HepG2 (cell line): ENCODE measurements around the gene POLR1H. TPM values are rescaled to one million over a fixed set of nuclear protein-coding genes. Genes with fewer than 3 reads are reported as not detected.
A peak's percentile ranks its signal among the peaks of the same experiment; 100 is the strongest.

Experiments
- BORCS8-MEF2B ChIP-seq: sonication (generic); formaldehyde crosslinking; IDR thresholded peaks from 2 replicates; pipeline ENCODE4 v1.8.0; 2022; ENCODE audit warnings: mild to moderate bottlenecking, missing genetic modification reagents
- CEBPZ ChIP-seq: IDR thresholded peaks from 2 replicates; pipeline ENCODE4 v1.6.1; 2012; ENCODE audit warnings: low read length, improper control_type of control experiment
- FUBP1 ChIP-seq: sonication (generic); formaldehyde crosslinking; IDR thresholded peaks from 2 replicates; pipeline ENCODE4 v1.5.1; 2020; ENCODE audit warnings: missing genetic modification reagents, mild to moderate bottlenecking, borderline replicate concordance
- HNF4G ChIP-seq, 2 experiments: sonication (generic) in 1 of 2; formaldehyde crosslinking in 1 of 2; IDR thresholded peaks; 2 replicates each; pipeline versions ENCODE4 v1.4.0 to v1.6.1; 2011 to 2020; ENCODE audit warnings: borderline replicate concordance in 2 of 2, low read depth in 2 of 2, mild to moderate bottlenecking in 2 of 2, low read length in 1 of 2, missing genetic modification reagents in 1 of 2, moderate library complexity in 1 of 2
- KAT2B ChIP-seq: fragments of 150-350 bp; IDR thresholded peaks from 2 replicates; pipeline ENCODE4 v1.6.1; 2014; ENCODE audit warnings: low read depth, low read length, borderline replicate concordance
- MIXL1 ChIP-seq: IDR thresholded peaks from 2 replicates; pipeline ENCODE4 v1.6.1; 2016
- NR2C2 ChIP-seq: sonication (generic); formaldehyde crosslinking; IDR thresholded peaks from 2 replicates; pipeline ENCODE4 v1.4.0; 2020; ENCODE audit warnings: missing genetic modification reagents, mild to moderate bottlenecking, moderate library complexity, borderline replicate concordance
- REXO4 ChIP-seq: sonication (generic); formaldehyde crosslinking; IDR thresholded peaks from 2 replicates; pipeline ENCODE4 v1.8.0; 2022; ENCODE audit warnings: missing genetic modification reagents, mild to moderate bottlenecking, borderline replicate concordance
- SMARCE1 ChIP-seq: fragments of 450-650 bp; IDR thresholded peaks from 2 replicates; pipeline ENCODE4 v1.6.1; 2017; ENCODE audit warnings: borderline replicate concordance
- ZNF512 ChIP-seq: sonication (generic); formaldehyde crosslinking; IDR thresholded peaks from 2 replicates; pipeline ENCODE4 v1.4.0; 2020; ENCODE audit warnings: mild to moderate bottlenecking, missing genetic modification reagents
- ZNF616 ChIP-seq: sonication (generic); formaldehyde crosslinking; IDR thresholded peaks from 2 replicates; pipeline ENCODE4 v1.5.0; 2020; ENCODE audit warnings: low read depth, mild to moderate bottlenecking, missing genetic modification reagents
- ZNF691 ChIP-seq: sonication (generic); formaldehyde crosslinking; IDR thresholded peaks from 2 replicates; pipeline ENCODE4 v1.4.0; 2020; ENCODE audit warnings: missing genetic modification reagents, low read depth, mild to moderate bottlenecking, borderline replicate concordance
- ZNF737 ChIP-seq: sonication (generic); formaldehyde crosslinking; IDR thresholded peaks from 2 replicates; pipeline ENCODE4 v1.5.0; 2020; ENCODE audit warnings: missing genetic modification reagents, mild to moderate bottlenecking, borderline replicate concordance
- ZNF839 ChIP-seq: sonication (generic); formaldehyde crosslinking; IDR thresholded peaks from 2 replicates; pipeline ENCODE4 v1.4.0; 2020; ENCODE audit warnings: missing genetic modification reagents, mild to moderate bottlenecking, borderline replicate concordance
- ZZZ3 ChIP-seq: sonication (generic); formaldehyde crosslinking; IDR thresholded peaks from 2 replicates; pipeline ENCODE4 v1.4.0; 2020; ENCODE audit warnings: missing genetic modification reagents, mild to moderate bottlenecking, borderline replicate concordance
- polyA plus RNA-seq, 8 experiments: library from polyadenylated mRNA; depleted of rRNA in 3 of 8; stranded (reverse) in 7 of 8; unstranded in 1 of 8; fragments of >200 nt; fragmentation: Illumina TruSeq in 4 of 8; extraction: Trizol in 4 of 8; gene quantifications; 2 replicates each; pipeline versions ENCODE4 v1.2.1 to v1.2.3, GENCODE V29; 2011 to 2016; ENCODE audit warnings: low read depth in 4 of 8, missing spikeins in 1 of 8, mixed read lengths in 1 of 8; ENCODE audit not compliant: insufficient read depth in 1 of 8
- total RNA-seq, 5 experiments: library from RNA; depleted of rRNA; stranded (reverse); fragments of >200 nt; fragmentation: Illumina TruSeq; extraction: Trizol; gene quantifications; 2 replicates each; pipeline ENCODE4 v1.2.3, GENCODE V29; 2016; ENCODE audit warnings: low read depth in 1 of 5
- TF ChIP-seq, protein P1 (sequence below): fragments of 450-650 bp; IDR thresholded peaks from 2 replicates; pipeline ENCODE4 v1.6.1; 2017; ENCODE audit warnings: mild to moderate bottlenecking

Gene POLR1H
- total and polyA plus RNA-seq, 2 of the 13 experiments (the other 11 are each of a cell fraction or from before 2014, with no cell fraction given) = 61.4 to 79.8 TPM

DNA sequence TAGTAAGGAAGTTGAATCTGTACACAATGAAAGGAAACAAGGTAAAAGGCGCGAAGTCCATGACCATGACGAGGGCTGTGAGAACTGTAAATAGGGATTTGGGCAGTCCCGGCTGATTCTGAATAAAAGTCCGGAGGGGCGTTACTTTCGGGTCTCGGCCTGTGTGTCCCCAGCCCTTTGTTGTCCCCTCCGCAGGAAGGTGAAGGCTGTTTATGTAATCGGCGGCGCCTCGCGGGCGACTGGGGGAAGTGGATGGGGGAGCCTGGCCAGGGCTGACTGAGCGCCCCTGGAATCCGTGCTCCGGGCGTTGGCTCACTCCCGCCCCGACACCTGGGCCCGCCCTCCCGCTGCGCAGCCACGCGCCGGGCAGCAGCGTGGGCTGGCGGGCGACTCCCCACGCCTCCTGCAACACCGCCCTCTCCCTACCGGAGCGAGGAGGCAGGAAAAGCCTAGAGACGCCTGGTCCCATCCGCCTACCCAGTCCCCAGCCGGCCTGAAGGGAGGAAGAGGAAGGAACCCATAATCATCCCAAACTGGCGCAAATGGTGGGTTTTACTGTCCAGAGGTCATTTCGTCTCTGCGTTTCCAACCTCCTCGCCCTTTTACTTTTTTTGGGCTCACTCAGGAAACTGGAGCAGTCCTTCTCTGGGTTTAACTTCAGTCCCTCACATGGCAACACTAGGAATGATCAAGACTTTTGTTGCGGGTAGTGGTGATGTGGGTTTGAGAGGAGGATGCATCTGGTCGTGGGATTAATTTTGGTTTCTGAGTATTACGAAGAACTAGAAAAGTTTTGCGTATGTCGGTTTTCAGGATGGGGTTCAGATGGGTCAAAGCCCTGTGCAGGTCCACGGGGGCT is 39.7 kb downstream of the POLR1H start (continued):
- TF ChIP-seq, protein P1, sequence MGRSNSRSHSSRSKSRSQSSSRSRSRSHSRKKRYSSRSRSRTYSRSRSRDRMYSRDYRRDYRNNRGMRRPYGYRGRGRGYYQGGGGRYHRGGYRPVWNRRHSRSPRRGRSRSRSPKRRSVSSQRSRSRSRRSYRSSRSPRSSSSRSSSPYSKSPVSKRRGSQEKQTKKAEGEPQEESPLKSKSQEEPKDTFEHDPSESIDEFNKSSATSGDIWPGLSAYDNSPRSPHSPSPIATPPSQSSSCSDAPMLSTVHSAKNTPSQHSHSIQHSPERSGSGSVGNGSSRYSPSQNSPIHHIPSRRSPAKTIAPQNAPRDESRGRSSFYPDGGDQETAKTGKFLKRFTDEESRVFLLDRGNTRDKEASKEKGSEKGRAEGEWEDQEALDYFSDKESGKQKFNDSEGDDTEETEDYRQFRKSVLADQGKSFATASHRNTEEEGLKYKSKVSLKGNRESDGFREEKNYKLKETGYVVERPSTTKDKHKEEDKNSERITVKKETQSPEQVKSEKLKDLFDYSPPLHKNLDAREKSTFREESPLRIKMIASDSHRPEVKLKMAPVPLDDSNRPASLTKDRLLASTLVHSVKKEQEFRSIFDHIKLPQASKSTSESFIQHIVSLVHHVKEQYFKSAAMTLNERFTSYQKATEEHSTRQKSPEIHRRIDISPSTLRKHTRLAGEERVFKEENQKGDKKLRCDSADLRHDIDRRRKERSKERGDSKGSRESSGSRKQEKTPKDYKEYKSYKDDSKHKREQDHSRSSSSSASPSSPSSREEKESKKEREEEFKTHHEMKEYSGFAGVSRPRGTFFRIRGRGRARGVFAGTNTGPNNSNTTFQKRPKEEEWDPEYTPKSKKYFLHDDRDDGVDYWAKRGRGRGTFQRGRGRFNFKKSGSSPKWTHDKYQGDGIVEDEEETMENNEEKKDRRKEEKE = no peak
- TF ChIP-seq CEBPZ (no peak), FUBP1 (0 out of 2 replicates have a peak, but pooled peaks have one; percentile 37), ZZZ3 (CRISPR knock-in tag) (no peak), ZNF839 (CRISPR knock-in tag) (no peak), NR2C2 (CRISPR knock-in tag) (peak; percentile 47; the same call in 1 of the 2 replicates), HNF4G (IDR thresholded peaks at IDR 0.05; ENCODE audit: borderline replicate concordance, low read depth, low read length) (peak; percentile 47; the same call in 1 of the 2 replicates), HNF4G (CRISPR knock-in tag; IDR thresholded peaks at IDR 0.05; ENCODE audit: borderline replicate concordance, low read depth) (peak; percentile 76; the same call in 1 of the 2 replicates), ZNF512 (peak; percentile 55; the same call in 1 of the 2 replicates), BORCS8-MEF2B (no peak; the same call in 1 of the 2 replicates), ZNF737 (CRISPR knock-in tag) (no peak), MIXL1 (CRISPR knock-in tag) (peak; percentile 75), REXO4 (CRISPR knock-in tag) (no peak), ZNF616 (no peak), KAT2B (no peak), ZNF691 (0 out of 2 replicates have a peak, but pooled peaks have one; percentile 41), SMARCE1 (no peak)
